Occipital lobe (tissue), 2 donors: ENCODE results near the gene KLF9. TPM values are rescaled to one million over a fixed set of nuclear protein-coding genes. Genes with fewer than 3 reads are reported as not detected.

Source experiments
- DNase-seq: peaks from one replicate; lab custom pipeline; 2025; lab: John Stamatoyannopoulos, UW
- total RNA-seq: library from RNA; depleted of rRNA; stranded (reverse); fragments of >200 nt; gene quantifications from one replicate; pipeline ENCODE4 v1.2.3, GENCODE V29; 2014

Gene KLF9
- total RNA-seq, 1 donor from 2014 or later, result 16.8 TPM

DNA sequence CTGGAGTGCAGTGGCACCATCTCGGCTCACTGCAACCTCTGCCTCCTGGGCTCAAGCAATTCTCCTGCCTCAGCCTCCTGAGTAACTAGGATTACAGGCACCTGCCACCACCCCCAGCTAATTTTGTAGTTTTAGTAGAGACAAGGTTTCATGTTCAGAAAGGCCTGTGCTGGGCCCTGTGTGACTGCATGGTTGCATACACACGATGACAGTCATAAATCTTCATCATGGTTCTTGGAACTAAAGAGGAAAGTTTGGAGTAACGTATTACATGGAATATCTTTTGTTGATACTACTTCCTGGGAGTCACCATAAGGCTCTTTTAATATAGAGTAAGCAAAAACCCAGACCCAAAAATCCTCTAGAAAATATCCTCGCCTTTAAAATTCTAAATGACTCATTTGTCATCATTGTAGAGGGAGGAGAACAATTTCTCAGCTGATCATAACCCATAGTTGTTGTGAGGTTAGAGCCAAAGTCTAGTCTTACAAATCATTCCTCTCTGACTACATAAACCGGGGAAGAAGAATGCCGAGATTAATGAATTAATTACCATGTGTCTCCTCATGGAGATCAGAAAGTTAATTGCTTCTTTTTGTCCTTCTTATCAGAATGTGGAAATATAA is 47.0 kb downstream of the KLF9 start:
- DNase-seq, result no peak

DNA sequence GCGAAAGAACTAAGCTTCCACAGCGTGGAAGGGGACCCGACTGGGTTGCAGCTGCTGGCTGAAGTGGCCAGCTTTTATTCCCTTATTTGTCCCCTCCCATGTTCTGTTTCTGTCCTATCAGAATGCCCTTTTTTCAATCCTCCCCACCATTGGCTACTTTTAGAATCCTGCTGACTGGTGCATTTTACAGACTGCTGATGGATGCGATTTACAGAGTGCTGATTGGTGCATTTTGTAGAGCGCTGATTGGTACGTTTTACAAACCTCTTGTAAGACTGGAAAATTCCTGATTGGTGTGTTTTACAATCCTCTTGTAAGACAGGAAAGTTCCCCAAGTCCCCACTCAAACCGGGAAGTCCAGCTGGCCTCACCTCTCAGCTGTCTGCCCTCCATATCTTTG is 50.7 kb downstream of the KLF9 start:
- DNase-seq, result no peak

DNA sequence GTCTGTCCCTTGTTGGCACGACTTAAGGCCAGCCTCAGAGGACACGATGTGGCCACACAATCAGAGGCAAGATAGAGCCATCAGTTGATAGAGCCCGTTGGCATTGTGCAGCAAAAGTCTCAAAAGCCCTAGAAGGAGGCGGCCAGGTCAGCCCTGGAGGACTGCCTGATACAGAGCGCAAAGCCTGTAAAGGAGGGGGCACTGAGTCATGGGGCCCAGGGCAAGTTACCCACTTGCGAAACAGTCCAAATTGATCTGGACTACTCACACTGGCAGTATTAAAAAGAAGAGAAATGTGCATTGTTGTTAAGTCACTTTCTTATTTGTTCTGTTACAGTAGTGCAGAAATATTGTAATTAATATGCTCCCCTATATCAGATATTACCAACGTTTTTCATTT is 51.5 kb downstream of the KLF9 start:
- DNase-seq, result no peak

DNA sequence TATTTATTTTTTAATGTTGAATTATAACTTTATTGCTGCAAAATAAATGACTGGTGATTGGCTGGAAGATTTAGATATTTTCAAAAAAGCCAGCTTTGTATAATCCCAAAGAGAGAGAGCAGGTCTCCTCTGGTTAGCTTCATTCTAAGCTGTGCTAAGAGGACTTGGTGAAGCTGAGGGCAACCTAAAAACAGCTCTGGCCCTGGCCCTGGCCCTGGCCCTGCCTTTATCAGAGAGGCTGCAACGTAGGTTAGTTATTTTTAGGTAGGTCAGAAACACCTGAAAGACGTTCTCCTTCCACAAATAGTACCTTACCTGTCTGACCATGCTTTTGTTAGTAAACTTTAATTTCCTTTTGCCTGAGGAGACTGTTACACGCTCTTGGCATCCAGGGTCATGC is 58.7 kb downstream of the KLF9 start:
- DNase-seq, result no peak

DNA sequence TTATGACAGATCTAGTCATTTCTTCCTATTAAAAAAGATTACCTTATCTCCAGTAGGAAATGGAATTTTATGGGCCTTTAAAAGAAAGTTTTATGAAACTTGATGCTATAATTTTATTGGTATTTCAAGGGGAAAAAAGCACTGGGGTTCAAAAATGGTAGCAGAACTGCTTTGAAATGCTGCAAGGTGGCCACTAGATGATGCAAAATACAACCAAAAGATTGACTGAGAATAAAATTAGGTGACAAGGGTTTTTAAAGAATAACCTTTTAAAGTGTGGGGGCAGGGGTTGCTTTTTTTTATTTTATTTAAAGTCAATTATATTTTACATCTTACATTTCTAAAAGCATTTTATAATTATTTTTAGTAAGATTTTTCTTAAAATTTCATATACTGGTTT is 61.7 kb downstream of the KLF9 start:
- DNase-seq, result no peak

DNA sequence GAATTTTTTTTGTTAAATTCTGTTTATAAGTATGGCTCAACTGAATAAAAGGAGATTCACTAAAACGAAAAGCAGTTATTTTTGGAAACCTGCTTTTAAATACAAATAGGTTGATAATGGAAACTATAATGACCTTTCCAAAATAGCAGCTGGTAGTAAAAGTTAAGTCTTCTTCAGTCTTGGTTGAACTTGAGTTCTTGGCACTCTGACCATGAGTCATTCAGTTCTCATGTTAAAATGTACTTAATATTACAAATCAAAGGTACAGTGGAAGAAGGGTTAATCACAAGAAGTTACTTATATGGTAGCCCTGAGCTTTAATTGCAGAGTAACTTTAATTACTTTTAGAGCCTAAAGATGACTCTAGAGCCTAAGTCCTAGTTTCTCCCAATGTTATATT is 62.1 kb downstream of the KLF9 start:
- DNase-seq, result no peak

DNA sequence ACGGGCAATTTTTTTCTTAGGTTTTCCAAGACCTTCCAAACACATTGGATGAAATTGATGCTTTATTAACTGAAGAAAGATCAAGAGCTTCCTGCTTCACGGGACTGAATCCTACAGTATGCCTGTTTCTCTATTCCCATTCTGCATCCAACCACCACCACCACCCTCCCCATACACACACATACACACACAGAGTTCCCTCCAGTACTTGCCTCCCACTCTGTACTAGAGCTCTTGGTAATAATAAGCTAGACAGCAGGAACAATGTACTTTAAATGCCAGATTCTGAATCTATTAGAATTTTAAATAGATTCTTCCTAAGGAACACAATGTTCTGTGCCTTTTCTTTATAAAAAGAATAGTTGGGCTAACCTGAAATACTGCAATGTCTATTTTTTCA is 67.4 kb downstream of the KLF9 start:
- no peak for DNase-seq

- no peak for DNase-seq
Observed at GRCh38 chr9:70340572-70340971, 73.9 kb downstream of the KLF9 start.

Other genes starting within 250 kb of the KLF9 start
- 42.3 TPM for gene SMC5, start 155.7 kb downstream of the KLF9 start, total RNA-seq